ENCODE measurements around the gene SLC6A11. TPM values are rescaled to one million over a fixed set of nuclear protein-coding genes. Genes with fewer than 3 reads are reported as not detected.

SLC6A11 gene
- total and polyA plus RNA-seq, 2 of the 8 experiments (the other 6 are each of a cell fraction or from before 2014, with no cell fraction given): 0.78 to 1.5 TPM

DNA sequence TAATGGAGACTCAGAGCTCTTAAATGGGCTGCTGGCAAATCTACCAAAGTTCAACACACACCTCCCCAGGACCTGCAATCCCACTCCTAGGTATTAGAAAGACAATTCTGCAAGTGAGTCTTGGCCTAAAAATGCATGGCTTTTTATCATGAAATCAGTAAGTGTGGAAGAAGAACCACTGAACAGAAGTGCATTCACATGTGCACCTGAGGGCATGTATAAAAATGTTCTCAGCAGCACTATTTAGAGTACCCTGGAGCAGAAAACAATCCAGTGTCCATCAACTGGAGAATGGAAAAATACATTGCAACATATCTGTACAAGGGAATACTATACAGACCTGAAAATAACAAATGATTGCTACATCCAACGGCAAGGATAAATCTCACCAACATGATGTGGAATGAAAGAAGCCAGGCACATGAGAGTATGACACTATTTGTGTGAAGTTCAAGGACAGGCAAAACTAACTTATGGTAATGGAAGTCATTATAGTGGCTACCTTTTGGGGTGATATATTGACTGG is 168.4 kb downstream of the SLC6A11 start:
- Histone ChIP-seq H3K36me3 (ENCODE audit: control insufficient read depth in 2 of 4, insufficient read depth in 4 of 4, low read length in 3 of 4) (no peaks in the 10 kb centered on the region), H2BK5ac (ENCODE audit: low read depth, low read length) (no peak overlapping the region), H3K79me2 (ENCODE audit: control insufficient read depth in 1 of 2, insufficient read depth in 2 of 2, low read length in 2 of 2) (no peaks in the 10 kb centered on the region), H4K8ac (ENCODE audit: extremely low read depth, insufficient read depth, low read length) (no peak overlapping the region), H3K9me3 (ENCODE audit: insufficient read depth in 2 of 2, low read depth in 1 of 2, low read length in 1 of 2) (no peaks in the 10 kb centered on the region), H3K23me2 (ENCODE audit: low read depth, low read length) (no peaks in the 10 kb centered on the region), H4K91ac (replicated peaks; ENCODE audit: insufficient read length, low read length) (no peak overlapping the region), H2AFZ (ENCODE audit: low read length) (no peak overlapping the region), H3K9ac (replicated peaks in 1 of 4; ENCODE audit: extremely low read depth in 1 of 4, low read depth in 3 of 4, low read length in 3 of 4) (no peak overlapping the region), H4K5ac (ENCODE audit: insufficient read length, low read depth, low read length) (no peak overlapping the region), H3K79me1 (ENCODE audit: low read depth, low read length) (no peaks in the 10 kb centered on the region), H3K23ac (ENCODE audit: insufficient read length) (no peak overlapping the region), H3K14ac (ENCODE audit: insufficient read length) (no peak overlapping the region), H4K20me1 (replicated peaks in 1 of 2; ENCODE audit: control insufficient read depth in 1 of 2, insufficient read depth in 2 of 2, low read length in 2 of 2) (no peaks in the 10 kb centered on the region), H3K4ac (replicated peaks; ENCODE audit: insufficient read length, low read depth, low read length) (no peak overlapping the region), H3K4me3 (ENCODE audit: extremely low read depth in 1 of 4, insufficient read depth in 2 of 4, low read depth in 3 of 4, low read length in 4 of 4) (no peak overlapping the region), H3K4me2 (ENCODE audit: insufficient read depth in 1 of 2, low read depth in 2 of 2, low read length in 2 of 2) (no peak overlapping the region), H2AK5ac (ENCODE audit: low read depth, low read length) (no peak overlapping the region), H2BK12ac (ENCODE audit: low read depth, low read length) (no peak overlapping the region), H2BK20ac (ENCODE audit: low read length) (no peak overlapping the region), H3K18ac (ENCODE audit: extremely low read depth, low read length) (no peak overlapping the region), H3K4me1 (replicated peaks in 1 of 4; ENCODE audit: control insufficient read depth in 3 of 4, insufficient read depth in 4 of 4, low read length in 3 of 4) (peaks cover 0 to 6% (median 2%) of the 10 kb centered on the region in 4 experiments; a peak in 3 of 7 replicates), H3K27me3 (replicated peaks in 1 of 4; ENCODE audit: control insufficient read depth in 3 of 4, extremely low read depth in 1 of 4, insufficient read depth in 3 of 4, low read length in 3 of 4) (no peaks in the 10 kb centered on the region), H3K56ac (replicated peaks; ENCODE audit: insufficient read length, low read depth, low read length) (no peak overlapping the region), H2BK15ac (ENCODE audit: low read length) (no peak overlapping the region), H2BK120ac (replicated peaks; ENCODE audit: low read depth, low read length) (no peak overlapping the region), H3K27ac (ENCODE audit: low read depth, low read length) (no peak overlapping the region)
- 100% methylated on average over 1 of the region's 1 CpG; no CpG with 5 or more reads in 1 of the 2 experiments for WGBS, 2 experiments (ENCODE audit: extremely low coverage in 1 of 2, insufficient coverage in 1 of 2, insufficient read length in 1 of 2, insufficient replicate concordance in 2 of 2, low coverage in 1 of 2, low lambda C conversion rate in 2 of 2, missing lambda C conversion rate in 1 of 2)
- TF ChIP-seq RBBP5 (IDR thresholded peaks at IDR 0.05; ENCODE audit: borderline replicate concordance, low read depth, low read length) (no peak), SP4 (IDR thresholded peaks at IDR 0.05; ENCODE audit: low read length) (no peak), CHD2 (IDR thresholded peaks at IDR 0.05; ENCODE audit: low read length) (no peak), YY1 (IDR thresholded peaks at IDR 0.05; ENCODE audit: low read depth, low read length) (no peak), SIRT6 (IDR thresholded peaks at IDR 0.05; ENCODE audit: low read length) (no peak), CTBP2 (IDR thresholded peaks at IDR 0.05; ENCODE audit: borderline replicate concordance, insufficient read depth, insufficient read length, low read length) (no peak), CREB1 (IDR thresholded peaks at IDR 0.05) (no peak)
- TF ChIP-seq, protein P1, sequence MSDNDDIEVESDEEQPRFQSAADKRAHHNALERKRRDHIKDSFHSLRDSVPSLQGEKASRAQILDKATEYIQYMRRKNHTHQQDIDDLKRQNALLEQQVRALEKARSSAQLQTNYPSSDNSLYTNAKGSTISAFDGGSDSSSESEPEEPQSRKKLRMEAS (IDR thresholded peaks at IDR 0.05): no peak
- ChIA-PET POLR2A (ENCODE audit: partially characterized antibody) (no interaction called here), CTCF (ENCODE audit: partially characterized antibody) (interaction anchor here (0.6 to 13.3 kb wide), 11 partner anchors 9 to 531 kb away, joined by 3 to 207 read pairs (median 7); partner anchors contain the start of gene SLC6A1)
- FAIRE-seq (no peak), DNase-seq (ENCODE audit: low read depth in 1 of 2, low spot score in 2 of 2) (no peak)

All from H1 (cell line).